ENCODE results near the gene SPI1.
"Not testable (repeated sequence)": the region's sequence is repeated elsewhere in the genome, so short reads cannot be mapped to it uniquely, and the experiment has no call there.

Gene SPI1

DNA sequence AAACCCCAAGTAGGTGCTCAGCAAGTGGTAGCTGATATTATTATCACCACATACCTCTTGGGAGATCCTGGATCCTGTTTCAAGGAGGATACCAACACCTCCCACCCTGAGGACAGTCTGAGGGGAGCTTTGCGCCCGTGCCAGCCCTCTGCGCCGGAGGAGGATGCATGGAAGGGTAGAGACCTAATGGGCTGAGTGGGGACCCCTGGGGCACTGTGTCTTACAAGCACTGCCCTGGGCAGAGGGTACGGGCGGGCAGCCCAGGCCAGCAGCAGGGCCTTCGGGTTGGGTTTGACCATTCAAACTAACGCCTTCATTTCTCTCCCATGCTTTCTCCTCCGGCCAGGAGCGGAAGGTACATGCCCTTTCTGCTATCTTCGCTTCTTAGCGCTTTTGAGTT is 52.1 kb downstream of the SPI1 start:
- no peak for DNase-seq (ENCODE audit: low read depth in 2 of 2)

DNA sequence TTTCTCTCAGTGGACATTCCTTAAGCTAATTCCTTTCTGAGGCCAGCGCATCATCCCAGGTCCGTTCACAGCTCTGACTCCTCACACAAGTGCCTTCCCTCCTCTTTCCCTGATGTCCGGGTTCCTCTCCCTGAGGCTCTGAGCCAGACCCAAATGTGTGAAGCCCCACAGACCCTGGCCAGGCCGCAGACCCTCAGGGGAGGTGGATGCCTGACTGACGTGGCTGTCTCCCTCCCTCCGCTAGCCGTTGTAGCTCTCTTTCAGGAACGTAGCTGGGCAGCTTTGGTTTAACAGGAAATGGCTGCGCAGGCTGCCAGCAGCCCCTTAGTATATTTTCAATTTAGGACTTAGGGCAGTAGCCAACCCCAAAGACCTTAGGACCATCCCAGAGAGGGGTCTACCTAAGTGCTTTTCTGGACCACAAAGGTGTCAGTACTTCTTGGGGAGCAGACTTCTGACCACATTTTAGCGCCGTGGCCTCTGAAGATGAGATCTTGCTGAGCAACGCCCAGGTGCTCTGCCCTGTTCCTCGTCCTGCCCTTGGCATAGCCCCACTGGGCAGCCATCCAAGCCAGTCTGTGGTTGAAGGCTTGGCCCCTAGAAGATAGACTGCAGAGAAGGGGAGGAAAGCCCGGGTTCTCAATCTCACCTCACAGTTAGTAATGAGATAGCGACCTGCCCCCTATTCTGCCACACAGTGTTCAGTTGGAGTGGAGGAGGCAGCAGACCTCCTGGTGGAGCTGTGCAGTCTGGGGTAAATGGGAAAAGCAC is 52.9 kb downstream of the SPI1 start:
- DNase-seq (ENCODE audit: low read depth in 2 of 2), result no peak

DNA sequence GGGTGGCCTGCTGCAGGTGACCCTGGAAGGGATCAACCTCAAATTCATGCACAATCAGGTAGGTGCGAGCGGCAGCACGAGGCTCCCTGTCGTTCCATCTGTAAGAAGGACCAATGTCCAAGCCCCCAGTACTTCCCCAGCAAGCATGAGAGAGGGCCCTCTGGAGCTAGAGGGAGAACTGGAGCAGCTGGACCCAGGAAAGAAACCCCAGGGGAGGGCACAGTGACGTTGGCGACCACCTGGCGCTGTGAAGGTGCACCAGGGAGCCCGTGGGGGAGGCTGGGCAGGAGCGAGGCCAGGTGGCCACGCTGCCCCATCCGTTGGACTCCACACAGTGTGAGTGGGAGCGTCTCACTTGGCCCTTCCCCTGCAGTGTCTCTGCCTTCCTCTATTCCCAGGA is 53.8 kb downstream of the SPI1 start:
- DNase-seq (ENCODE audit: low read depth in 2 of 2), result no peak

DNA sequence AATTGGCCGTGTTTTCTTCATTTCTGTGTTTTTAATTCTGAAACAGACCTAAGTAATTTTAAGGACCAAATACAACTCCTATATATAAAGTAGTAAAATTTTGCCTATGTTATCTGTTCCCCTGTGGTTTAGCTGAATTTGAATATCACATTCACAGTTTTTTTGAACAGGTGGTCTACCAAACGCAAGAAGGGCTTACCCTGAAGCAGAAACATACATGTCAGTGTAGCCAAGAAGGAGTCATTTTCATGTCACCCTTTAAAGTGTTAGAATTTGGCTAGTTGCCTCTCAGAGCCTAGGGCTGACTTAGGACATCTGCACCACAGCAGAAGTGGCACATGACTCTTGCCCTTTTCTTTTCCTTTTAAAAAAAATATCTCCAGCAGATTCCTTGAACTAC is 60.2 kb downstream of the SPI1 start:
- DNase-seq (ENCODE audit: low read depth in 2 of 2), result no peak

DNA sequence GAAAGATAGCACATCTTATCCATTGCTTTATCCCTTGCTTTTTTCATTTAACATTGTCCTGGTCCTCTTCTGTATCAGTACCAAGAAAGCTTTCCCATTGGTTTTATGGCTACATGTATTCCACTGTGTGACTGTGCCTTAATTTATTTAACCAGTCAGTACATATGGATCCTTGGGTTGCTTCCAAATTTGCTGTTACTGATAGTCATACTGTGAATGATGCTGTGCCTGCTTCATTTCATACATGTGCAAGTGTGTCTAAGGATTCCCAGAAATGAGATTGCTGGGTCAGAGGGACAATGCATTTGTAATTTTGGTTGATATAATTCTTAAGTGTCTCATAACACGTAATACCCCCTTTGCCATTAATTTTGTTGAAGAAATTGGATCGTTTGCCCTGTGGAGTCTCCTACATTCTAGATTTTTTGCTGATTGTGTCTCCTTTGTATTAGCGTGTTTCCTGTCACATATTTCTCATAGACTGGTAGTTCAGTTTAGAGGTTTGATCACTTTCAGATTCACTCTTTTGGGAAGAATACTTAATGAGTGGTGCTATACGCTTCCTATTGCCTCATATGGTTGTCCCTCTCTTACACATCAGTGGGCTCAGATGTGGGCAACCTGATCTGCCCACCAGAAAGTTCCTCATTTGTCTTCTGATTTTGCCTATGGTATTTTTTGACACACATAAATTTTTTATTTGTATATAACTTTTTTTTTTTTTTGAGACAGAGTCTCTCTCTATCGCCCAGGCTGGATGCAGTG is 61.1 kb downstream of the SPI1 start:
- no peak for DNase-seq (ENCODE audit: low read depth in 2 of 2)

DNA sequence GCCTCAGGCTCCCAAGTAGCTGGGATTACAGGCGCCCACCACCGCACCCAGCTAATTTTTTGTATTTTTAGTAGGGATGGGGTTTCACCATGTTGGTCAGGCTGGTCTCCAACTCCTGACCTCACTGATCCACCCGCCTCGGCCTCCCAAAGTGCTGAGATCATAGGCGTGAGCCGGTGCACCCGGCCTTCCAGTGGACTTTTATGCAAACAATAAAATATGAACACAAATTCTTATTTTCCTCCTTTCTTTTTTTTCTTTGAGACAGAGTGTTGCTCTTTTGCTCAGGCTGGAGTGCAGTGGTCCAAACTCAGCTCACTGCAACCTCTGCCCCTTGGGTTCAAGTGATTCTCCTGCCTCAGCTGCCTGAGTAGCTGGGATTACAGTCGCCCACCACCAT is 61.8 kb downstream of the SPI1 start:
- not testable (repeated sequence) for DNase-seq (ENCODE audit: low read depth in 2 of 2)

DNA sequence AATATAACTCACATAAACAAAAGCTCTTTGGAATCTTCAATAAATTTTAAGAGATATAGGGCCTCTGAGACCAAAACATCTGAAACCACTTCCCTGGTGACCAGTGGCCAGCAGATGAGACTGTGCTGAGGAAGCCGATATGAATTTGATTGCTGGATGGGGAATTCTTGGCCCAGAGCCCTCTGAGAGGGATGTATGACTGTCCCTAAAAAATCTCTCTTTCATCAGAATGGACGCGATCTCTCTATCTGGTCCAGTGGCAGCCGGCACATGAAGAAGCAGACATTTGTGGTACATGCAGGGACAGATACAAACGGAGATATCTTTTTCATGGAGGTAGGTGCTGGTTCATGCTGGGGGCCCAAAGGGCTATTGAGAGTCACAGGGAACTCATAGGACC is 63.4 kb downstream of the SPI1 start:
- DNase-seq (ENCODE audit: low read depth in 2 of 2), result no peak

DNA sequence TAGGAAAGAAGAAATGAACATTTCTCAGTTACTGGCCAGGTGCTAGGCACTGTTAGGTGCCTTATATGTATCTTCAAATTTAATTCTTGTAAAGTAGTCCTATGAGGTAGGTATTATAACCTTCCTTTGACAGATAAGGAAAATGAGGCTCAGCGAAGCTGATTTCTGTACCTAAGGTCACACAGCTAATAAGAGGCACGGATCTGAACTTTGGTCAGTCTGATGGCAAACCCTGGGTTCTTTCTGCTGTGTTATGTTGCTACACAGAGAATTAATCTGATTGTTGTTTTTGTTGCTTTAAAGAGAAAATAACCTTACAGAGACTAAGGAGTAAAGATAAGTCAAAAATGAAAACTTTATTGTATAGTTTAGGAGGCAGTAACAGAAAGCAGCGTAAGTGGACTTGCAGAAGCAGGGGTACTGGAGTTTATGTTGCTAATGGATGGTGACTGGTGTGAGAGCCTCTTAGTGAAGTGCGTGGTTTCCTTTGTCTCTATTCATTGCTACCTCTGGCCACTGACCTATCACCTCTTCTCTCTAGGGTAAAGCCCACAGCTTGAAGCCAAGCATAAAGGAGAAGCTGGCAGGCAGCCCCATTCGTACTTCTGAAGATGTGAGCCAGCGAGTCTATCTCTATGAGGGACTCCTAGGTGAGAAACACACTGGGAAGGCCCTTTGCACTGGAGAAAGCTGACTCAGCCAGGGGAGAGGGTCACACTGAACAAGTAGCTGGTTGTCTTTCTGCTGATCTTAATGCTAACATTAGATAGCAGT is 70.1 kb downstream of the SPI1 start:
- DNase-seq (ENCODE audit: low read depth in 2 of 2), result no peak

DNA sequence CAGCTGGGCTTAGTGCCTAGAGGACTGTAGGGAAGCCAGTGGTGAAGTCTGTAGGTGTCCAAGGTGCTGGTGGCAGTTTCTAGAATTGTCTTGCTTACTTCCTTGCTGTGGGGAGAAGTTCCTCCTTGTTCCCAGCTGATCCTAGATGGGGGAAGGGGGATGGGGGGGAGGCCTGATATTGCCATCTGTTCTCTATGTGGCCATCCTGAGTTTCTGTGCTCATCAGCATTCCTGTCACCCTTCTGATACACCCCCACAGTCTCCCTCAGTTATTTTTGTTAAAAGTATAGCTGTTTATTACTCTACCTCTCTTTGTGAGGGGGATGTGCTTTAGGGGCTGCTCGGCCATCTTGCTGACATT is 71.9 kb downstream of the SPI1 start:
- no peak for DNase-seq (ENCODE audit: low read depth in 2 of 2)

DNA sequence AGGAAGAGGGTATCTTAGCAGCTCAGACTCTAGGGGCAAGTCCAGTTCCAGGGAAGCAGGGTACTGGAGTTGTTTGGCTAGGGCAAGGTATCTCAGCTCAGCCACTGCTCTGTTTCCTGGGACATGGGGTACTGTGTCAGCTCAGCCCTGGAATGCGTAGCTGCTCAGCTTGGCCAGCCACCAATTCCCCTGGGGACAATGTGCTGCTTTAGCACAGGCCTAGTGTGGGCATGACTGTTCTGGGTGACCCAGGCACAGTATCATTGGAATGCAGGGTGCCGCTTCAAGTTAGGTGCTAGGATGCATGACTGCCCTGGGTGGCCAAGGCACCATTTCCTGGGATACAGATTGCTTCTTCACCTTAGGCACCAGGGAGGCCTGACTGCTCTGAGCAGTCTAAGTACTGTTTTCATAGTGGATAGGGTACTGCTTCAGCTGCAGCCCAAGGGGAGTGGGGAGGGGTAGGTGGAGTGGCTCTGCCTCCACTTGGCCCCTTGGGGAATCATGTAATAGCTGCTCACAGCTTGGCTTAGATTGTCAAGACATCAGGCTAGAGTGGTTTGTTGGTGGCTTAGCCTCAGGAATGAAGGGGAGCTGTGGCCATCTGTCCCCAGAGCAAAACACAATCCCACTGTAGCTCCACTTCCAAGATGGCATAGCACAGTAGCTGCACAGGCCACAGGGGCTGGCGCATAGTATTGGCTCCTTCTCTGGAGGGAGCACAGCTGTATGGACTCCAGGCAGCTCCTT is 72.4 kb downstream of the SPI1 start:
- no peak for DNase-seq (ENCODE audit: low read depth in 2 of 2)

Measured in fibroblast of skin of left quadriceps (primary cell).